GM06990 (cell line): ENCODE results near the gene ABAT.

Experiments used
- DNase-seq: peaks from one replicate; pipeline ENCODE4 v3.0.0-alpha.2; 2011; ENCODE audit not compliant: insufficient read length; ENCODE audit errors: extremely low read depth
- H3K27me3 ChIP-seq: replicated peaks from 2 replicates; pipeline ENCODE4 v1.6.0; 2011; ENCODE audit warnings: low read length; ENCODE audit not compliant: control insufficient read depth, insufficient read depth
- H3K36me3 ChIP-seq: 2 replicates; pipeline ENCODE4 v1.5.1; 2011; ENCODE audit warnings: low read length; ENCODE audit not compliant: control insufficient read depth, insufficient read depth
- H3K4me3 ChIP-seq: replicated peaks from 2 replicates; pipeline ENCODE4 v1.5.1; 2011; ENCODE audit warnings: low read depth, mild to moderate bottlenecking, control low read depth, low read length
- TF ChIP-seq, protein P1 (sequence below): IDR thresholded peaks from 2 replicates; pipeline ENCODE4 v1.5.1; 2011; ENCODE audit warnings: low read length, control low read depth, mild to moderate bottlenecking, inconsistent platforms; ENCODE audit not compliant: insufficient read depth, poor library complexity, severe bottlenecking

The ABAT gene

DNA sequence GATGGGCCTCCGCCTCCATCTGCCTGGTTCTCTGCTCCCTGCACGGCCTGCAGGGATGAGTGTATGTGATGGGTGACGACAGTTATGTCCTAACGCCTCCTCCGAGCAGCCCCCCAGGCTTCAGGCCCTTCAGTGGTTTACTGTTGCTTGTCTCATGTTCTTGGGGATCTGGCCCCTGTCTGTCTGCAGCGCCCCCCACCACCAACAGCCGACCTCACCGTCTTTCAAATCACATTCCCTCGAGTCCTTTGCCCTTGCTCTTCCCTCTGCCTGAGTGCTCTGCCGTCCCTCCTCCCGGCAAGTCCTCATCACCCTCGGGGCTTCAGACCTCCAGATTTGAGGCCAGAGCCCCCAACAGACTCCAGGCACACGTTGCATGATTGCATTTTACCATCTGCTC, 34.7 kb upstream of the ABAT start:
- peaks cover 35% of the 10 kb centered on the region for H3K36me3 ChIP-seq
- TF ChIP-seq, protein P1, sequence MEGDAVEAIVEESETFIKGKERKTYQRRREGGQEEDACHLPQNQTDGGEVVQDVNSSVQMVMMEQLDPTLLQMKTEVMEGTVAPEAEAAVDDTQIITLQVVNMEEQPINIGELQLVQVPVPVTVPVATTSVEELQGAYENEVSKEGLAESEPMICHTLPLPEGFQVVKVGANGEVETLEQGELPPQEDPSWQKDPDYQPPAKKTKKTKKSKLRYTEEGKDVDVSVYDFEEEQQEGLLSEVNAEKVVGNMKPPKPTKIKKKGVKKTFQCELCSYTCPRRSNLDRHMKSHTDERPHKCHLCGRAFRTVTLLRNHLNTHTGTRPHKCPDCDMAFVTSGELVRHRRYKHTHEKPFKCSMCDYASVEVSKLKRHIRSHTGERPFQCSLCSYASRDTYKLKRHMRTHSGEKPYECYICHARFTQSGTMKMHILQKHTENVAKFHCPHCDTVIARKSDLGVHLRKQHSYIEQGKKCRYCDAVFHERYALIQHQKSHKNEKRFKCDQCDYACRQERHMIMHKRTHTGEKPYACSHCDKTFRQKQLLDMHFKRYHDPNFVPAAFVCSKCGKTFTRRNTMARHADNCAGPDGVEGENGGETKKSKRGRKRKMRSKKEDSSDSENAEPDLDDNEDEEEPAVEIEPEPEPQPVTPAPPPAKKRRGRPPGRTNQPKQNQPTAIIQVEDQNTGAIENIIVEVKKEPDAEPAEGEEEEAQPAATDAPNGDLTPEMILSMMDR = no peak
- no peak overlapping the region for H3K4me3 ChIP-seq
- no peaks in the 10 kb centered on the region for H3K27me3 ChIP-seq
- no peak for DNase-seq

DNA sequence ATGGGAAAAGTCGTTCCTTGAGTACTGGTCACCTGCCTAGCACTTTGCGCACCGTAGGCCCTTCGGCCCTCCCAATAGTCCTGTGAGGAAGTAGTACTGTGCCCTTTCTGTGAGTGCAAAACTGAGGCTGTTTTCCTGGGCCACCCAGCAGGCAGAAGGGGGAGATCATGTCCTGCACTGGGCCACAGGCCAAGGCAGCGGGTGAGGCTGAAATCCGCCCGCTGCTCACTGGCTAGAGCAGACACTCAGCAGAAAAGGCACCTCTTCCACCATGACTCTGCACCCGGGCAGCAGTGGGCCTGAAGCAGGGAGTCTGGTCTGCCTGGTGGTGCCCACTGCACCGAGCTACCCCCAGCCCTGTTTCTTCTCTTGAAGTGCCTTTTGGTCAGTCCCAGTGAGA, 32.7 kb upstream of the ABAT start:
- DNase-seq = no peak
- Histone ChIP-seq H3K36me3 (peaks cover 39% of the 10 kb centered on the region), H3K27me3 (no peaks in the 10 kb centered on the region), H3K4me3 (no peak overlapping the region)
- TF ChIP-seq, protein P1 = no peak

DNA sequence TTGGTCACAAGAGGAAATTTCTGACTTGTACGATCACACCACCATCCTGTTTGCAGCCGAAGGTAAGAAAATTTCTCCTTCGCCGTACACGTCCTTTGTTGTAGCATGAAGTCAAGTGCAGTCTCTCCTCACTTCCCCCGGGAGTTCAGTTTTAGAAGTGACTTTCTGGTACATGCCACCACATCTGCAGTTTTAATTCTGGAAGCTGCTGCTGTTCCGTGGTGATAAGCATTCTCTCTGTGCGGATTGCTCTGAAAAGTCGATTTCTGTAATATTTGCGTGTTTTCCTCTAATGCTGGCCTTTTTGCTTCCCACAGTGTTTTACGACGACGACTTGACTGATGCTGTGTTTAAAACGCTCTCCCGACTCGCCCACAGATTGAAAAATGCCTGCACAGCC, 32.3 kb upstream of the ABAT start:
- TF ChIP-seq, protein P1 = no peak
- no peak for DNase-seq
- Histone ChIP-seq H3K4me3 (no peak overlapping the region), H3K36me3 (peaks cover 41% of the 10 kb centered on the region), H3K27me3 (no peaks in the 10 kb centered on the region)

DNA sequence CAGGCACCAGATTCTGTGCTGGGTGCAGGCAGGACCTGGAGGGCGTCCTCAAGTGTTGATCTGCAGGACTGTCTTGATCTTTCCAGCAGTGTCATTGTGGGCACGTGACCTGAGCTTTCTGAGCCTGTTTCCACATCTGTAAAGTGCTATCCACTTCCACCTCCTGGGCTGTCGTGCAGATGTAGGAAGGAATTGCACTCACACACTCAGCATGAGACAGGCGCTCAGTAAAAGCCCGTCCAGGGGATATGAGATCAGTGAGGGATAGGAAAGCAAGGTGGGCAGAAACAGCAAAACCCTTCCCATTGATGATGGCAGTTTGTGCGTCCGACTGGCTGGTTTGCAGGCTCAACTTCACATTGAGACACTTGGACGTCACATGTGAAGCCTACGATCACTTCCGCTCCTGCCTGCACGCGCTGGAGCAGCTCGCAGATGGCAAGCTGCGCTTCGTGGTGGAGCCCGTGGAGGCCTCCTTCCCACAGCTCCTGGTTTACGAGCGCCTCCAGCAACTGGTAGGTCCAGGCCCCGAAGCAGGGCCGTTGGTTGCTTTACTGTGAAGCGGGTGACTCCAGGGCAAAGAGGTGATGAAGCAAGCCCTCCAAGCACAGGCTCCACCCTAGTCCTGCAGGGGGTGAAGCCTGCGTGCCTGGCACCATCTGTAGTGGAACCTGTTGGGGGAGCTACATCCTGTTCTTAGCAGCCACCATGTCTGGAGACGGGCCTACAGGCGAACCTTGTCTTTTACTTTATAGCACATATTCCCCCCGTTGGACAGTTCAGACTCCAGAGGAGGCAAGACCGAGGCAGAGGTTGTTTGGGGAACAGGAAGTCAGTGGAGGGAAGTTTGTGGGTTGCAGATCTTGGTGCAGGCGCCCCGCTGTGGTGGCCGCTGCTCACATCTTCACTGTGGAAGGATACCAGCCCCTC, 29.9 kb upstream of the ABAT start:
- no peak overlapping the region for H3K4me3 ChIP-seq
- H3K36me3 ChIP-seq = peaks cover 33% of the 10 kb centered on the region
- TF ChIP-seq, protein P1 = no peak
- no peaks in the 10 kb centered on the region for H3K27me3 ChIP-seq
- DNase-seq = no peak

DNA sequence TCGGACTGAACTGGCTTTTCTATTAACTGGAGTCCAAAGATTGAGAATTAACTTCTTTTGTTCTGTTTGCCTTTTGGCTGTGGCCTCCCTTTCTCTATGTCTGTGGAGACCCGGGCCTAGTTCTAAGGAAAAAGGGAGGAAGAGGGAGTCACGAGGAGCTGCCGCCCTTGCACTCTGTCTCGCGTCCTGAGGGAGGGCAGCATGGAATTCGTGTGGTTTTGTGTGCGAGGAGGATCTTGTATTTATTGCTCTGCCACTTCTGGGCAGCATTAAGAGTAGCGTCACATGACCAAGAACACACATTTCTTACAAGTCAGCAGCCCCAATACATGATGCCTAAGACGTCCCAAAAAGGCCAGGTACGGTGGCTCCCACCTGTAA, 29.3 kb upstream of the ABAT start:
- H3K27me3 ChIP-seq = no peaks in the 10 kb centered on the region
- H3K36me3 ChIP-seq = peaks cover 33% of the 10 kb centered on the region
- TF ChIP-seq, protein P1 = no peak
- no peak overlapping the region for H3K4me3 ChIP-seq
- no peak for DNase-seq
